Small intestine (tissue), 7 donors: ENCODE measurements around the gene MTCH1. TPM values are rescaled to one million over a fixed set of nuclear protein-coding genes. Genes with fewer than 3 reads are reported as not detected.

Experiments used
- DNase-seq, 2 donors: peaks; one replicate each; pipeline versions ENCODE4 v3.0.0 to v3.0.0-alpha.2; 2013
- FAIRE-seq: peaks from 2 replicates; lab custom pipeline; 2012; peaks lifted over from hg19 to GRCh38; lab: Jason Lieb, UNC
- H3K27ac ChIP-seq, 3 donors: one replicate each; pipeline ENCODE4 v1.5.1; 2013; ENCODE audit warnings: low read length in 2 of 3, mild to moderate bottlenecking in 2 of 3, control low read depth in 1 of 3, inconsistent platforms in 1 of 3, low read depth in 1 of 3, moderate library complexity in 1 of 3
- H3K27me3 ChIP-seq, 3 donors: one replicate each; pipeline ENCODE4 v1.6.1; 2013; ENCODE audit warnings: low read length in 3 of 3, inconsistent platforms in 1 of 3; ENCODE audit not compliant: control insufficient read depth in 3 of 3, insufficient read depth in 3 of 3
- H3K36me3 ChIP-seq, 3 donors: one replicate each; pipeline ENCODE4 v1.6.1; 2013; ENCODE audit warnings: low read length in 3 of 3, inconsistent platforms in 1 of 3, low read depth in 1 of 3, mild to moderate bottlenecking in 1 of 3, moderate library complexity in 1 of 3; ENCODE audit not compliant: control insufficient read depth in 3 of 3, insufficient read depth in 2 of 3
- H3K4me1 ChIP-seq, 3 donors: one replicate each; pipeline ENCODE4 v1.6.1; 2013; ENCODE audit warnings: low read length in 2 of 3, inconsistent platforms in 1 of 3, low read depth in 1 of 3, mild to moderate bottlenecking in 1 of 3, moderate library complexity in 1 of 3; ENCODE audit not compliant: control insufficient read depth in 3 of 3, insufficient read depth in 2 of 3
- H3K4me3 ChIP-seq, 3 donors: one replicate each; pipeline ENCODE4 v1.5.1; 2013; ENCODE audit warnings: low read length in 3 of 3, control low read depth in 1 of 3, inconsistent platforms in 1 of 3, low read depth in 1 of 3, mild to moderate bottlenecking in 1 of 3, moderate library complexity in 1 of 3
- H3K9me3 ChIP-seq, 2 donors: one replicate each; pipeline ENCODE4 v1.6.1; 2013; ENCODE audit warnings: low read depth in 1 of 2, low read length in 1 of 2; ENCODE audit not compliant: control insufficient read depth in 2 of 2, insufficient read depth in 1 of 2
- WGBS, 3 donors: extraction: QIAGEN DNeasy Blood & Tissue Kit; methylation state at CpG; one replicate each; pipeline ENCODE4 v1.1.7; 2013; 5-methylcytosine and 5-hydroxymethylcytosine counted together
- polyA plus RNA-seq, 4 donors: library from polyadenylated mRNA; stranded (reverse) in 3 of 4; unstranded in 1 of 4; fragments of 200-250 nt in 3 of 4; fragments of 120-200 nt in 1 of 4; gene quantifications; one replicate each; pipeline versions ENCODE4 v1.2.1 to v1.2.3, GENCODE V29; 2013
- donor health status: healthy with polysubstance abuse.
- donor health status: control.
- donor health status: control.
- donor health status: Bipolar disorder and iron deficiency.
- donor health status: healthy.

Gene MTCH1
- polyA plus RNA-seq, 4 donors = 122 to 134 (median 124) TPM

DNA sequence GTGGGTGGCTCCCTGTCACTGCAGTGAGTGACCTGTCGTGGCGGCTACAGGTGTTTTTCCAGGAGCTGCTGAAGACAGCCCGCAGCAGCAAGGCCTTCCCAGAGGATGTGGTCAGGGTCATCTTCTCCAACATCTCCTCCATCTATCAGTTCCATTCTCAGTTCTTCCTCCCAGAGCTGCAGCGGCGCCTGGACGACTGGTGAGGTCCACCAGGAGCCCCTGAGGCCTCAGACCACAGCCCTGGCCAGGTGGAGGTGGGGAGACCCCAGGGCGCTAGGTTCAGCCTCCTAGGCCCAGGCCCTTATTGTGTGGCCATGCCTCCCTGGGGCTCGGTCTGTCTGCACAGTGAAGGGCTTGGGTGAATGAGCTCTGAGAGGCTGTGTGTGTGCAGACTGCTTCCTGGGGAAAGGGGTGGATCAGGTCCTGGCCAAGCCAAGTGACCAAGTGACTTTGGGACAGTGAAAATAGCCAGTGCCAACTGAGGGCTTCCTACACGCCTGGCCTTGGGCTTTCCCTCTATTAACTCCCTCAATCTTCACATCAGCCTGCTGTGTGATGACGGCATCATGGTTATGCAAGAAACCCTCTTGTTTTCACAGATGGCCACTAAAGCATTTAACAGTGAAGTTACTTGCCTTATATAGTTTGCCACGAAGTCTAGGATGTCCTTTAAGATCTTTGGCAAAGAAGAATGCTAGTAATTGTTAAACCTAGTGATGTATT, 25.8 kb upstream of the MTCH1 start:
- FAIRE-seq (no peak), DNase-seq (no peak)
- 84 to 86% (median 84%) methylated on average over 9 to 11 of the region's 11 CpGs for WGBS, 3 donors
- Histone ChIP-seq H3K9me3 (no peaks in the 10 kb centered on the region), H3K4me1 (no peaks in the 10 kb centered on the region), H3K27me3 (peaks cover 0 to 2% (median 0%) of the 10 kb centered on the region in 3 donors), H3K4me3 (no peak overlapping the region), H3K27ac (no peak overlapping the region), H3K36me3 (no peaks in the 10 kb centered on the region)

DNA sequence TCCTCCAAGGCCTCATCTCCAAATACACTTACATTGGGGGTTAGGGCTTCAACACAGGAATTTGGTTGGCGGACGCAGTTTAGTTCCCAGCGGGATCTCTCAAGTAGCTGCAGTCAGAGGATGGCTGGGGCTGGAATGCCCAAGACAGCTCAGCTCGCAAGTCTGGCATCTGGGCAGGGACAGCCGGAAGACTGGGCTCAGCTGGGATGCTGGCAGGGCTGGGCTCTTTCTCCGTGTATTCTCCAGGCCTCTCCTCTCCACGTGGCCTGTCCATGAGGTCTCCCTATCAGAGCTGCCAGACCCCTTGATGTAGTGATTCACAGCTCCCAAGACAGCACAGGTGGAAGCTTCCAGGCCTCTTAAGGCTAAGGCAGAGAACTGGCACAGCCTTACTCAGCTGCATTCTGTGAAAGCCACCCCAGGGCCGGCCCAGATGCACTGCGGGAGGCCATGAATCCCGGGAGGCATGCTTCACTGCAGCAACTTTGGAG, 24.5 kb upstream of the MTCH1 start:
- Histone ChIP-seq H3K4me1 (peaks cover 0 to 4% (median 0%) of the 10 kb centered on the region in 3 donors), H3K4me3 (no peak overlapping the region), H3K36me3 (no peaks in the 10 kb centered on the region), H3K9me3 (no peaks in the 10 kb centered on the region), H3K27ac (no peak overlapping the region), H3K27me3 (peaks cover 0 to 2% (median 0%) of the 10 kb centered on the region in 3 donors)
- FAIRE-seq (no peak), DNase-seq (no peak)
- 93 to 97% (median 95%) methylated on average over 10 of the region's 10 CpGs for WGBS, 3 donors

GRCh38 chr6:37008484-37009465, 22.8 kb upstream of the MTCH1 start:
- H3K4me3 ChIP-seq = no peak overlapping the region
- FAIRE-seq = no peak

GRCh38 chr6:37007340-37008043, 21.5 kb upstream of the MTCH1 start:
- FAIRE-seq (no peak), DNase-seq (no peak)
- H3K4me3 ChIP-seq = no peak overlapping the region
- peak overlapping the region in 1 of 3 donors; percentile 65 for H3K27ac ChIP-seq
- peaks cover 0 to 4% (median 0%) of the 10 kb centered on the region in 3 donors for H3K4me1 ChIP-seq
- no peaks in the 10 kb centered on the region for H3K9me3 ChIP-seq
- H3K36me3 ChIP-seq = no peaks in the 10 kb centered on the region
- WGBS, 3 donors = 67 to 79% (median 70%) methylated on average over 12 of the region's 12 CpGs
- peaks cover 0 to under 1% (median 0%) of the 10 kb centered on the region in 3 donors for H3K27me3 ChIP-seq

More at GRCh38 chr6:37008484-37009465, 22.8 kb upstream of the MTCH1 start:
- H3K9me3 ChIP-seq = no peaks in the 10 kb centered on the region
- no peak for DNase-seq
- peaks cover 0 to 4% (median 0%) of the 10 kb centered on the region in 3 donors for H3K4me1 ChIP-seq
- no peak overlapping the region for H3K27ac ChIP-seq
- WGBS, 3 donors = 72 to 77% (median 77%) methylated on average over 15 of the region's 15 CpGs
- no peaks in the 10 kb centered on the region for H3K36me3 ChIP-seq
- H3K27me3 ChIP-seq = no peaks in the 10 kb centered on the region

GRCh38 chr6:37006793-37007339, 20.9 kb upstream of the MTCH1 start:
- Histone ChIP-seq H3K4me3 (peak overlapping the region in 1 of 3 donors; percentile 22), H3K27ac (peak overlapping the region in 1 of 3 donors; percentile 65), H3K4me1 (peaks cover 0 to 4% (median 0%) of the 10 kb centered on the region in 3 donors), H3K9me3 (no peaks in the 10 kb centered on the region), H3K36me3 (no peaks in the 10 kb centered on the region), H3K27me3 (peaks cover 0 to 6% (median 0%) of the 10 kb centered on the region in 3 donors)
- FAIRE-seq (no peak), DNase-seq (no peak)
- 80 to 92% (median 86%) methylated on average over 5 of the region's 5 CpGs for WGBS, 3 donors

- H3K4me1 ChIP-seq = peaks cover 0 to 4% (median 0%) of the 10 kb centered on the region in 3 donors
- DNase-seq (peak in 1 of 2 donors; percentile 43), FAIRE-seq (no peak)
- H3K36me3 ChIP-seq = no peaks in the 10 kb centered on the region
- peak overlapping the region; percentile 22 to 31 (median 26) for H3K4me3 ChIP-seq
- peak overlapping the region in 2 of 3 donors; percentile 9 to 44 for H3K27ac ChIP-seq
- peaks cover 0 to 8% (median 0%) of the 10 kb centered on the region in 3 donors for H3K27me3 ChIP-seq
- WGBS, 3 donors = 34 to 58% (median 39%) methylated on average over 10 to 13 of the region's 13 CpGs
- no peaks in the 10 kb centered on the region for H3K9me3 ChIP-seq
Measured at GRCh38 chr6:37005827-37006567, 20.0 kb upstream of the MTCH1 start.

DNA sequence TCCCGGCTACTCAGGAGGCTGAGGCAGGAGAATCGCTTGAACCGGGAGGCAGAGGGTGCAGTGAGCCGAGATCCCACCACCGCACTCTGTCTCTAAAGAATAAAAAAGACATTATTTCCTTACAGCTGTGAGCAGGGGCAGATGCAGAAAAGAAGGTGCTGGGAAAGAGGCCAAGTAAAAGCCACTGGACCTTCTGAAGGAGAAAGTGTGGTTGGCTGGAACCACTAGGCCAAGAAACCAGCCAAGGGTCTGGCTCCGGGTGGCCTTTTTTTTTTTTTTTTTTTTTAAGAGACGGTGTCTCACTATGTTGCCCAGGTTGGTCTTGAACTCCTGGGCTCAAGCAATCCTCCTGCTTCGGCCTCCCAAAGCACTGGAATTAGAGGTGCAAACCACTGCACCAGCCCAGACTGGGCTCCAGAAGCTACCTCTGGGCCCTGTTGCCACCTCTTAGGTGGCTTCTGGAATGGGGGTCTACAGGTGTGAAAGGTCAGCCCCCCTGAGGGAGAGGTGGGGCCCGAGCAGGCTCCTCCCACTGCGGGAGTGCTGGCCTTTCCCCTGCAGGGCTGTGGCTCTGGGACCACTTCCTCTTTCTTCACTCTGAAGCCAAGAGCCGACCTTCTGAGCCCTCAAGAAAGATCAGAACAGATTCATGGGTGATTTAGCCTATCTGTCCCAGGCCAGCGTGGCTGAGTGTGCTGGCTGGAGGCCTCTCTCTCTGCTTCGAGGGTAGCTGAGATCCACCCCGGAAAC, 19.2 kb upstream of the MTCH1 start, which contains the start of gene FGD2:
Gene FGD2, plus strand, starts transcription at position 595 of the 750 bp plus-strand sequence. CDS start 163 bp downstream, outside the sequence.
- WGBS, 3 donors = 62 to 70% (median 68%) methylated on average over 13 to 14 of the region's 14 CpGs
- H3K9me3 ChIP-seq = no peaks in the 10 kb centered on the region
- DNase-seq (no peak), FAIRE-seq (no peak)
- H3K27me3 ChIP-seq = peaks cover 0 to 8% (median 0%) of the 10 kb centered on the region in 3 donors
- H3K36me3 ChIP-seq = no peaks in the 10 kb centered on the region
- peaks cover 0 to 4% (median 0%) of the 10 kb centered on the region in 3 donors for H3K4me1 ChIP-seq
- peak within 1 kb of the TSS in 2 of 3 donors; percentile 9 to 44 for H3K27ac ChIP-seq
- peak within 1 kb of the TSS; percentile 22 to 31 (median 26) for H3K4me3 ChIP-seq
